Neural progenitor cell (in vitro differentiated cells): ENCODE data around the gene ISX. TPM values are rescaled to one million over a fixed set of nuclear protein-coding genes. Genes with fewer than 3 reads are reported as not detected.

Experiments used
- DNase-seq: peaks from one replicate; pipeline ENCODE4 v3.0.0-alpha.2; 2016; ENCODE audit warnings: low spot score
- H2AFZ ChIP-seq: fragments of 200-600 bp; sonication (generic); replicated peaks from 2 replicates; pipeline ENCODE4 v1.6.1; 2016; ENCODE audit warnings: antibody characterized with exemption
- H3F3A ChIP-seq: fragments of 200-600 bp; sonication (generic); 2 replicates; pipeline ENCODE4 v1.6.1; 2016; ENCODE audit warnings: antibody characterized with exemption, low read depth
- H3K27ac ChIP-seq: fragments of 200-600 bp; sonication (generic); 2 replicates; pipeline ENCODE4 v1.5.1; 2016; ENCODE audit warnings: mild to moderate bottlenecking
- H3K27me3 ChIP-seq: fragments of 200-600 bp; sonication (generic); 2 replicates; pipeline ENCODE4 v1.6.1; 2016; ENCODE audit warnings: mild to moderate bottlenecking, moderate library complexity
- H3K36me3 ChIP-seq: fragments of 200-600 bp; sonication (generic); 2 replicates; pipeline ENCODE4 v1.5.1; 2016
- H3K4me1 ChIP-seq: fragments of 200-600 bp; sonication (generic); 2 replicates; pipeline ENCODE4 v1.6.1; 2016; ENCODE audit warnings: mixed run types
- H3K4me2 ChIP-seq: fragments of 200-600 bp; sonication (generic); 2 replicates; pipeline ENCODE4 v1.6.1; 2016
- H3K4me3 ChIP-seq: fragments of 200-600 bp; sonication (generic); 2 replicates; pipeline ENCODE4 v1.5.1; 2016
- H3K79me2 ChIP-seq: fragments of 200-600 bp; sonication (generic); 2 replicates; pipeline ENCODE4 v1.6.1; 2016; ENCODE audit warnings: low read depth
- H3K9ac ChIP-seq: fragments of 200-600 bp; sonication (generic); 2 replicates; pipeline ENCODE4 v1.6.1; 2016
- H3K9me3 ChIP-seq: fragments of 200-600 bp; sonication (generic); 2 replicates; pipeline ENCODE4 v1.5.1; 2016; ENCODE audit warnings: low read depth
- H4K20me1 ChIP-seq: fragments of 200-600 bp; sonication (generic); 2 replicates; pipeline ENCODE4 v1.6.1; 2016; ENCODE audit warnings: low read depth
- H3K27ac Mint-ChIP-seq: 3 replicates; pipeline ENCODE4 v1.8.0; 2021; ENCODE audit warnings: mixed read lengths
- H3K27me3 Mint-ChIP-seq: 2 replicates; pipeline ENCODE4 v1.8.0; 2022; ENCODE audit warnings: low read depth, mild to moderate bottlenecking, inconsistent platforms, moderate library complexity, mixed read lengths; ENCODE audit not compliant: insufficient read depth
- H3K36me3 Mint-ChIP-seq: 3 replicates; pipeline ENCODE4 v1.8.0; 2021; ENCODE audit warnings: mixed read lengths
- H3K4me1 Mint-ChIP-seq: 3 replicates; pipeline ENCODE4 v1.8.0; 2021; ENCODE audit warnings: mixed read lengths
- H3K4me3 Mint-ChIP-seq: 3 replicates; pipeline ENCODE4 v1.8.0; 2021; ENCODE audit warnings: mild to moderate bottlenecking, moderate library complexity, mixed read lengths
- H3K9me3 Mint-ChIP-seq: 3 replicates; pipeline ENCODE4 v1.8.0; 2020; ENCODE audit warnings: mixed read lengths
- CTCF ChIP-seq: fragments of 200-600 bp; sonication (generic); IDR thresholded peaks from 2 replicates; pipeline ENCODE4 v1.5.1; 2017; ENCODE audit warnings: antibody characterized with exemption, mild to moderate bottlenecking
- EZH2 ChIP-seq: fragments of 200-600 bp; sonication (generic); IDR thresholded peaks from 2 replicates; pipeline ENCODE4 v1.6.1; 2017; ENCODE audit warnings: antibody characterized with exemption, mild to moderate bottlenecking, moderate library complexity
- EZH2phosphoT487 ChIP-seq: fragments of 200-600 bp; sonication (generic); IDR thresholded peaks from 2 replicates; pipeline ENCODE4 v1.6.1; 2017; ENCODE audit warnings: antibody characterized with exemption
- total RNA-seq: library from RNA; depleted of rRNA; stranded (reverse); fragments of >200 nt; gene quantifications from 2 replicates; pipeline ENCODE4 v1.2.3, GENCODE V29; 2015; ENCODE audit warnings: low replicate concordance

ISX gene
- total RNA-seq, 1 donor from 2014 or later = not detected

DNA sequence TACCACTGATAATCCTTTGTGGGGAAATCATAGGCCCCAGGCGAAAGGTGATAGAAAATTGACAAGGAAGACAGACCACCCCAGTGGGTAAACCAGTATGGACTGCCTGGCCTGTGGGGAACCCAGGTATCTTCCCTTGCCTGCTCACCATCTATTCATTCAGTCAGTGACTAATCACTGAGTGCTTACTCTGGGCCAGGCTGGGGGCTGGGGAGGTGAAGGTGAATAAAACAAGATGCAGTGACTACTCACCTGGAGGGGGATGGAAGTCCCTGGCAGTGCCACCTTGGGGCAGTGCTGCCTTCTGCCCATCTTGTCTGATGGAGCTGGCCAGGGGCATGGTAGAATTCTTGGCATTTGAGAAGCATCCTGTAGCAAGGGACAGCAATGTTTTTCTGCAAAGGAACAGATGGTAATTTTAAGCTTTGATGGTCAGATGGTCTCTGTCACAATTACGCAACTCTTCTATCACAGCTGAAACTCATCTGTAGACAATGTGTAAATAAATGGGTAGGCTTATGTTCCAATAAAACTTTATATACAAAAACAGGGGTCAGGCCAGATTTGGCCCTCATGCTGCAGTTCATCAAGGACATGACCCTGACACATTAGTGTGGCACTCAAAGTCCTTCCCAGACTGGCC lies 4.6 kb downstream of the ISX start:
- no peaks in the 10 kb centered on the region for H3F3A ChIP-seq
- H3K36me3 Mint-ChIP-seq = no peaks in the 10 kb centered on the region
- no peak for TF ChIP-seq EZH2phosphoT487
- no peak for TF ChIP-seq CTCF
- TF ChIP-seq EZH2 = no peak
- no peaks in the 10 kb centered on the region for H3K27me3 ChIP-seq
- H4K20me1 ChIP-seq = no peaks in the 10 kb centered on the region
- H3K9me3 Mint-ChIP-seq = no peaks in the 10 kb centered on the region
- no peaks in the 10 kb centered on the region for H3K4me1 Mint-ChIP-seq
- H3K27me3 Mint-ChIP-seq = peaks cover 9% of the 10 kb centered on the region
- no peaks in the 10 kb centered on the region for H3K36me3 ChIP-seq
- H3K4me1 ChIP-seq = no peaks in the 10 kb centered on the region
- no peak for DNase-seq
- no peak overlapping the region for H3K4me3 Mint-ChIP-seq
- H3K9ac ChIP-seq = no peak overlapping the region
- H3K27ac Mint-ChIP-seq = no peak overlapping the region
- no peak overlapping the region for H3K4me2 ChIP-seq
- no peak overlapping the region for H3K4me3 ChIP-seq
- no peak overlapping the region for H2AFZ ChIP-seq
- H3K79me2 ChIP-seq = no peaks in the 10 kb centered on the region
- no peaks in the 10 kb centered on the region for H3K9me3 ChIP-seq
- H3K27ac ChIP-seq = no peak overlapping the region

- Histone ChIP-seq H3K4me3 (no peak overlapping the region), H3K79me2 (no peaks in the 10 kb centered on the region), H3F3A (no peaks in the 10 kb centered on the region), H3K27me3 (no peaks in the 10 kb centered on the region), H2AFZ (no peak overlapping the region), H3K4me1 (no peaks in the 10 kb centered on the region), H3K9me3 (no peaks in the 10 kb centered on the region), H3K36me3 (no peaks in the 10 kb centered on the region), H3K4me2 (no peak overlapping the region), H3K27ac (no peak overlapping the region), H4K20me1 (no peaks in the 10 kb centered on the region), H3K9ac (no peak overlapping the region)
- Mint-ChIP-seq H3K27me3 (peaks cover 10% of the 10 kb centered on the region), H3K27ac (no peak overlapping the region), H3K4me3 (no peak overlapping the region), H3K4me1 (no peaks in the 10 kb centered on the region), H3K36me3 (no peaks in the 10 kb centered on the region), H3K9me3 (no peaks in the 10 kb centered on the region)
- DNase-seq = no peak
- TF ChIP-seq EZH2 (no peak), CTCF (no peak), EZH2phosphoT487 (no peak)
These were observed 5.8 kb downstream of the ISX start for GRCh38 chr22:35071784-35072183.

DNA sequence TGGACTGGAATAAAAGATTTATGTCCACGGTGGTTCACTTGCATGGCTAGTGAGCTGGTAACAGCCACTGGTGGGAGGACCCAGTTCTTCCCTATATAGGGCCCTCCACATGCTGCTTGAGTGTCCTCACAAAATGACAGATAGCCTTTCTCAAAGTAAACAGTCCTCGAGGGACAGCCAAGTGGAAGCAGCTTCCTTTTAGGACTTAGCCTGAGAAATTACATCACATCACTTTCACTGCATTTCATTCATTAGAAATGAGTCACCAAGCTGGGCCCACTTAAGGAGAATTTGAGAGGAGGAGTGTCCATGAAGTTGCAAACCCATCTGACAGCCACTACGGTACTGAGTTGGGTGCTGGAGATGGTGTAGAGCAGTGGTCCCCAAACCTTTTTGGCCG lies 7.0 kb downstream of the ISX start:
- no peaks in the 10 kb centered on the region for H3K4me1 Mint-ChIP-seq
- Histone ChIP-seq H3K27ac (no peak overlapping the region), H3K4me1 (no peaks in the 10 kb centered on the region), H3K4me2 (no peak overlapping the region), H3K79me2 (no peaks in the 10 kb centered on the region), H3F3A (no peaks in the 10 kb centered on the region), H3K9ac (no peak overlapping the region), H3K9me3 (no peaks in the 10 kb centered on the region), H2AFZ (no peak overlapping the region), H4K20me1 (no peaks in the 10 kb centered on the region), H3K4me3 (no peak overlapping the region), H3K27me3 (no peaks in the 10 kb centered on the region), H3K36me3 (no peaks in the 10 kb centered on the region)
- no peak for TF ChIP-seq CTCF
- TF ChIP-seq EZH2phosphoT487 = no peak
- TF ChIP-seq EZH2 = no peak
- no peak overlapping the region for H3K4me3 Mint-ChIP-seq
- peaks cover 10% of the 10 kb centered on the region for H3K27me3 Mint-ChIP-seq
- H3K27ac Mint-ChIP-seq = no peak overlapping the region
- no peak for DNase-seq
- H3K9me3 Mint-ChIP-seq = no peaks in the 10 kb centered on the region
- no peaks in the 10 kb centered on the region for H3K36me3 Mint-ChIP-seq
